Colonic mucosa (tissue), 4 donors: Measurements from ENCODE around the gene ZMYND8. TPM values are rescaled to one million over a fixed set of nuclear protein-coding genes. Genes with fewer than 3 reads are reported as not detected.
"Not testable (repeated sequence)": the region's sequence is repeated elsewhere in the genome, so short reads cannot be mapped to it uniquely, and the experiment has no call there.

Experiments
- DNase-seq: peaks from one replicate; pipeline ENCODE4 v3.0.0-alpha.2; 2020
- H3K27ac ChIP-seq: fragments of 200-600 bp; one replicate; pipeline ENCODE4 v1.8.0; 2021
- H3K27me3 ChIP-seq: fragments of 200-600 bp; one replicate; pipeline ENCODE4 v1.8.0; 2021
- H3K36me3 ChIP-seq: fragments of 200-600 bp; one replicate; pipeline ENCODE4 v1.8.0; 2021
- H3K4me1 ChIP-seq: fragments of 200-600 bp; one replicate; pipeline ENCODE4 v1.8.0; 2021; ENCODE audit warnings: mild to moderate bottlenecking
- H3K4me3 ChIP-seq: fragments of 200-600 bp; one replicate; pipeline ENCODE4 v1.8.0; 2021
- H3K9ac ChIP-seq, 2 donors: one replicate each; pipeline ENCODE4 v1.7.0; 2013; ENCODE audit warnings: control low read depth in 2 of 2, low read depth in 2 of 2, low read length in 2 of 2
- H3K9me3 ChIP-seq: fragments of 200-600 bp; one replicate; pipeline ENCODE4 v1.8.0; 2021
- CTCF ChIP-seq: fragments of 200-600 bp; IDR thresholded peaks from one replicate; pipeline ENCODE4 v1.8.0; 2022; ENCODE audit warnings: antibody characterized with exemption, mild to moderate bottlenecking
- intact Hi-C: fragments of 100-400 bp; cut with DNase I; formaldehyde crosslinking; loops from one replicate; pipeline ENCODE4 v1.14.1; 2022
- total RNA-seq, 2 donors: library from RNA; stranded (reverse); fragmentation: NEBNext Ultra II Directional in 1 of 2; extraction: Animal tissue kit (Norgen Biotek cat#: 25700) in 1 of 2; gene quantifications; one replicate each; pipeline ENCODE4 v1.2.1, GENCODE V29; 2021
- donor health status: healthy.
- donor health status: DM: no; HTN: no; CAD: no.
- donor health status: DM: no; HTN: no; CAD: no.

Gene ZMYND8
- total RNA-seq, 2 donors from 2014 or later = 45.4 to 53.1 TPM

- intact Hi-C loops = no loop called here
- H3K4me1 ChIP-seq = no peaks in the 10 kb centered on the region
- no peaks in the 10 kb centered on the region for H3K27me3 ChIP-seq
- H3K27ac ChIP-seq = no peak overlapping the region
- no peak for TF ChIP-seq CTCF
- DNase-seq = no peak
- no peaks in the 10 kb centered on the region for H3K9me3 ChIP-seq
- no peak overlapping the region for H3K4me3 ChIP-seq
- no peaks in the 10 kb centered on the region for H3K36me3 ChIP-seq
- H3K9ac ChIP-seq = no peak overlapping the region
These were observed 36.2 kb upstream of the ZMYND8 start for GRCh38 chr20:47392721-47393073.

GRCh38 chr20:47392015-47392720, 35.7 kb upstream of the ZMYND8 start:
- H3K27me3 ChIP-seq = no peaks in the 10 kb centered on the region
- TF ChIP-seq CTCF = no peak
- H3K4me3 ChIP-seq = no peak overlapping the region
- peak; percentile 25 for DNase-seq
- H3K9ac ChIP-seq = no peak overlapping the region
- no peak overlapping the region for H3K27ac ChIP-seq
- no peaks in the 10 kb centered on the region for H3K4me1 ChIP-seq
- intact Hi-C loops = no loop called here
- no peaks in the 10 kb centered on the region for H3K9me3 ChIP-seq
- no peaks in the 10 kb centered on the region for H3K36me3 ChIP-seq

DNA sequence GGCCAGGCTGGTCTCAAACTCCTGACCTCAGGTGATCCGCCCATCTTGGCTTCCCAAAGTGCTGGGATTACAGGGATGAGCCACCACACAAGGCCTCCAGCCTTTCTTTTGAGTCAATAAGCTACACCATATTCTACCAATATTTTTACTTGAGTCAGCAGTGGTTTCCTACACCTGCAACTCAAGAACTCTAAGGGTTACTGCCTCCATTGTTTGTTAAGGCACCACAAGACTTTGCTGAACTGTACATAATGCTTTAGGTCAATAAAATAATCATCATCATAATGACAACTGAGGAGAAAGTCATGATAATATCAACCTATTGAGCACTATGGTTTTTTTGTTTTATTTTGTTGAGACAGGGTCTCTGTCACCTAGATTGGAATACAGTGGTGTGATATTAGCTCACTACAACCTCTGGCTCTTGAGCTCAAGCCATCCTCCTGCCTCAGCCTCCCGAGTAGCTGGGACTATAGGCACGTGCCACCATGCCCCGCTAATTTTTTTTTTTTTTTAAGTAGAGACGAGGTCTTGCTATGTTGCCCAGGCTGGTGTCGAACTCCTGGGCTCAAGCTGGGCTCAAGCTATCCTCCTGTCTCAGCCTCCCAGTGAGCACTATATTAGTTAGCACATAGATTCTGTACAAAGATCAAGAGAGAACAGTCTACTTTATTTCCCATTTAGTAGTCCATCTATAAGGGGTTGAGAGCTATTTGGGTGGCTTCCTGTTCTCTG, 34.9 kb upstream of the ZMYND8 start:
- Histone ChIP-seq H3K9ac (no peak overlapping the region), H3K9me3 (no peaks in the 10 kb centered on the region), H3K36me3 (no peaks in the 10 kb centered on the region), H3K4me3 (no peak overlapping the region), H3K27me3 (no peaks in the 10 kb centered on the region), H3K27ac (no peak overlapping the region), H3K4me1 (no peaks in the 10 kb centered on the region)
- intact Hi-C loops = no loop called here
- no peak for DNase-seq
- no peak for TF ChIP-seq CTCF

DNA sequence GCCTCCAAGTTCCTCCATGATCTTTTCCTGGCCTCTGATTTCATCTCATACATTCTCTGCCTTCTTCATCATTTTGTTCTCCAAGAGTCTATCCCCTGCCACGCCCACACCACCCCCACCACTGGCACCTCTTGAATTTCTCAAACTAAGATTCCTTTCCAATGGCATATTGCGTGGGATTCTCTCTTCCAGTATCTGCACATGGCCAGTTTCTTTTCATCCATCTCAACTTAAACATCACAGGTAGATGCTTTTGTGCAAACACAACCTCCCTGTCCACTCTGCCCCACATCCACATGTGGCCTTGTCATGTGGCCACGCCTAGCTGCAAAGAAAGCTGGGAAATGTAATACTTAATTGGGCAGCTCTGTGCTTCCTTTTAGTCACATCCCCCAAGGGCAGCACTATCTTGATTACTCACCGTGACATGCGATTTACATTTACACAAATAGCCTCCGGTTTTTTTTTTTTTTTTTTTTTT, 33.4 kb upstream of the ZMYND8 start:
- no peak overlapping the region for H3K27ac ChIP-seq
- intact Hi-C loops = no loop called here

GRCh38 chr20:47385968-47386367, 29.5 kb upstream of the ZMYND8 start:
- not testable (repeated sequence) for H3K27ac ChIP-seq, H3K27me3 ChIP-seq, H3K4me1 ChIP-seq, H3K4me3 ChIP-seq, H3K36me3 ChIP-seq, H3K9ac ChIP-seq, H3K9me3 ChIP-seq, DNase-seq
- intact Hi-C loops = loop anchor here (2.0 kb wide), 1 partner anchor 113 kb away; no protein-coding TSS in a partner anchor

More for the DNA sequence above, 33.4 kb upstream of the ZMYND8 start:
- no peaks in the 10 kb centered on the region for H3K4me1 ChIP-seq
- no peak overlapping the region for H3K4me3 ChIP-seq
- DNase-seq = no peak
- H3K27me3 ChIP-seq = no peaks in the 10 kb centered on the region
- H3K36me3 ChIP-seq = no peaks in the 10 kb centered on the region
- no peaks in the 10 kb centered on the region for H3K9me3 ChIP-seq
- H3K9ac ChIP-seq = no peak overlapping the region
- no peak for TF ChIP-seq CTCF
